HepG2 (cell line): ENCODE data around the gene IRX2. TPM values are rescaled to one million over a fixed set of nuclear protein-coding genes. Genes with fewer than 3 reads are reported as not detected.

Source experiments
- ATAC-seq: fragments of 200-7000 bp; cut with Tn5 transposase; 3 replicates; pipeline ENCODE4 v1.9.1; 2020; ENCODE audit warnings: mild to moderate bottlenecking, moderate library complexity
- BruUV-seq: library from RNA; stranded (reverse); fragments of 400-500 nt; replicated peaks from 2 replicates; lab custom pipeline; 2021; lab: Mats Ljungman, UMichigan
- CTCF ChIA-PET: fragments of 300-600 bp; formaldehyde crosslinking; extraction: SDS; loops from one replicate; lab custom pipeline; 2021; ENCODE audit warnings: low total read pairs, inconsistent platforms, low intra/inter-chr PET ratio; lab: Yijun Ruan, JAX
- POLR2A ChIA-PET: fragments of 350-600 bp; sonication (Branson Sonifier 250); formaldehyde crosslinking; loops from one replicate; lab custom pipeline; 2020; ENCODE audit warnings: antibody characterized with exemption, inconsistent platforms; lab: Yijun Ruan, JAX
- DNase-seq: peaks from one replicate; pipeline ENCODE4 v3.0.0-alpha.2; 2015; ENCODE audit warnings: low spot score
- FAIRE-seq: peaks from 3 replicates; lab custom pipeline; 2011; peaks lifted over from hg19 to GRCh38; lab: Jason Lieb, UNC
- H2AFZ ChIP-seq: one replicate; pipeline ENCODE4 v1.6.1; 2011; ENCODE audit warnings: low read length, inconsistent platforms
- H3K27ac ChIP-seq: fragments of 300-600 bp; 3 replicates; pipeline ENCODE4 v1.8.0; 2011; ENCODE audit warnings: mixed run types, mild to moderate bottlenecking, mixed read lengths, low read length, inconsistent platforms; ENCODE audit not compliant: insufficient read depth; ENCODE audit errors: extremely low read length
- H3K27me3 ChIP-seq, 2 experiments: fragments of 200-600 bp in 1 of 2; 2 replicates in 1 of 2; 3 replicates in 1 of 2; pipeline versions ENCODE4 v1.6.0 to v1.8.0; 2011; ENCODE audit warnings: low read length in 2 of 2, mild to moderate bottlenecking in 2 of 2, moderate library complexity in 2 of 2, inconsistent platforms in 1 of 2; ENCODE audit not compliant: insufficient read depth in 2 of 2, control insufficient read depth in 1 of 2
- H3K36me3 ChIP-seq, 2 experiments: fragments of 200-600 bp in 1 of 2; replicated peaks in 1 of 2; 2 replicates in 1 of 2; 3 replicates in 1 of 2; pipeline versions ENCODE4 v1.5.1 to v1.8.0; 2011; ENCODE audit warnings: low read length in 2 of 2, inconsistent platforms in 1 of 2; ENCODE audit not compliant: insufficient read depth in 2 of 2, control insufficient read depth in 1 of 2
- H3K4me1 ChIP-seq: 2 replicates; pipeline ENCODE4 v1.5.1; 2012; ENCODE audit warnings: low read length, inconsistent platforms; ENCODE audit not compliant: insufficient read depth
- H3K4me2 ChIP-seq: 2 replicates; pipeline ENCODE4 v1.6.0; 2011; ENCODE audit warnings: low read depth, low read length, inconsistent platforms
- H3K4me3 ChIP-seq, 3 experiments: fragments of 200-600 bp in 1 of 3; sonication (generic), shearing (Covaris generic) in 1 of 3; replicated peaks in 1 of 3; 2 replicates each; pipeline ENCODE4 v1.5.1; 2011 to 2016; ENCODE audit warnings: low read length in 3 of 3, inconsistent platforms in 2 of 3, low read depth in 2 of 3, mild to moderate bottlenecking in 2 of 3, control low read depth in 1 of 3, mixed read lengths in 1 of 3; ENCODE audit not compliant: insufficient read depth in 1 of 3
- H3K79me2 ChIP-seq: one replicate; pipeline ENCODE4 v1.6.1; 2011; ENCODE audit warnings: low read length, inconsistent platforms; ENCODE audit not compliant: insufficient read depth
- H3K9ac ChIP-seq: 2 replicates; pipeline ENCODE4 v1.6.0; 2011; ENCODE audit warnings: mild to moderate bottlenecking, low read depth, low read length, inconsistent platforms; ENCODE audit not compliant: insufficient read depth
- H3K9me3 ChIP-seq: 2 replicates; pipeline ENCODE4 v1.5.1; 2012; ENCODE audit warnings: mild to moderate bottlenecking, low read length
- H4K20me1 ChIP-seq: 2 replicates; pipeline ENCODE4 v1.6.0; 2011; ENCODE audit warnings: inconsistent platforms, mild to moderate bottlenecking, low read length, moderate library complexity; ENCODE audit not compliant: insufficient read depth
- CBFB ChIP-seq: sonication (generic); formaldehyde crosslinking; IDR thresholded peaks from 2 replicates; pipeline ENCODE4 v1.4.0; 2020; ENCODE audit warnings: missing genetic modification reagents
- CENPT ChIP-seq: sonication (generic); formaldehyde crosslinking; IDR thresholded peaks from 2 replicates; pipeline ENCODE4 v1.8.0; 2022; ENCODE audit warnings: low read depth, mild to moderate bottlenecking, moderate library complexity, missing genetic modification reagents
- HDAC1 ChIP-seq: sonication (generic); formaldehyde crosslinking; IDR thresholded peaks from 2 replicates; pipeline ENCODE4 v1.5.1; 2020; ENCODE audit warnings: mild to moderate bottlenecking, missing genetic modification reagents
- KMT2A ChIP-seq: sonication (generic); formaldehyde crosslinking; IDR thresholded peaks from 2 replicates; pipeline ENCODE4 v1.4.0; 2020; ENCODE audit warnings: missing genetic modification reagents
- KMT2B ChIP-seq: IDR thresholded peaks from 2 replicates; pipeline ENCODE4 v1.6.1; 2016; ENCODE audit warnings: missing genetic modification reagents, missing compliant biosample characterization
- SP1 ChIP-seq, 2 experiments: fragments of 450-650 bp in 1 of 2; sonication (generic) in 1 of 2; formaldehyde crosslinking in 1 of 2; IDR thresholded peaks; 2 replicates each; pipeline versions ENCODE4 v1.4.0 to v1.6.1; 2016 to 2020; ENCODE audit warnings: missing genetic modification reagents in 1 of 2
- TBL1XR1 ChIP-seq: fragments of 150-350 bp; IDR thresholded peaks from 2 replicates; pipeline ENCODE4 v1.6.1; 2014; ENCODE audit warnings: borderline replicate concordance, low read length; ENCODE audit not compliant: partially characterized antibody
- TBP ChIP-seq: sonication (generic); formaldehyde crosslinking; IDR thresholded peaks from 2 replicates; pipeline ENCODE4 v1.5.0; 2020; ENCODE audit warnings: missing genetic modification reagents
- XRCC5 ChIP-seq: fragments of 200-400 bp; formaldehyde crosslinking; optimal IDR thresholded peaks from 2 replicates; pipeline ENCODE3; 2017; ENCODE audit warnings: mild to moderate bottlenecking, low read length
- ZFP41 ChIP-seq: sonication (generic); formaldehyde crosslinking; IDR thresholded peaks from 2 replicates; pipeline ENCODE4 v1.4.0; 2020; ENCODE audit warnings: mild to moderate bottlenecking, missing genetic modification reagents, borderline replicate concordance
- ZNF430 ChIP-seq: sonication (generic); formaldehyde crosslinking; IDR thresholded peaks from 2 replicates; pipeline ENCODE4 v1.9.0; 2021; ENCODE audit warnings: mild to moderate bottlenecking, missing genetic modification reagents
- ZNF547 ChIP-seq: sonication (generic); formaldehyde crosslinking; IDR thresholded peaks from 2 replicates; pipeline ENCODE4 v1.5.1; 2020; ENCODE audit warnings: mild to moderate bottlenecking, missing genetic modification reagents
- ZNF549 ChIP-seq: sonication (generic); formaldehyde crosslinking; IDR thresholded peaks from 2 replicates; pipeline ENCODE4 v1.5.0; 2020; ENCODE audit warnings: missing genetic modification reagents
- ZSCAN9 ChIP-seq: IDR thresholded peaks from 2 replicates; pipeline ENCODE4 v1.6.1; 2016; ENCODE audit warnings: borderline replicate concordance
- WGBS: methylation state at CpG from one replicate; pipeline ENCODE4 v1.1.6; 2017; ENCODE audit warnings: low lambda C conversion rate; 5-methylcytosine and 5-hydroxymethylcytosine counted together
- in situ Hi-C: cut with HindIII; loops from 2 replicates; pipeline ENCODE4 v1.10.0; 2017; ENCODE audit warnings: low pct_unique_long_range_greater_than_20kb; ENCODE audit not compliant: extremely low pct_ligation_motif_present
- intact Hi-C: fragments of 100-400 bp; cut with micrococcal nuclease; formaldehyde crosslinking; loops from one replicate; pipeline ENCODE4 v1.10.0; 2022; ENCODE audit not compliant: unreplicated experiment
- polyA plus RNA-seq, 8 experiments: library from polyadenylated mRNA; depleted of rRNA in 3 of 8; stranded (reverse) in 7 of 8; unstranded in 1 of 8; fragments of >200 nt; fragmentation: Illumina TruSeq in 4 of 8; extraction: Trizol in 4 of 8; gene quantifications; 2 replicates each; pipeline versions ENCODE4 v1.2.1 to v1.2.3, GENCODE V29; 2011 to 2016; ENCODE audit warnings: low read depth in 4 of 8, missing spikeins in 1 of 8, mixed read lengths in 1 of 8; ENCODE audit not compliant: insufficient read depth in 1 of 8
- total RNA-seq, 5 experiments: library from RNA; depleted of rRNA; stranded (reverse); fragments of >200 nt; fragmentation: Illumina TruSeq; extraction: Trizol; gene quantifications; 2 replicates each; pipeline ENCODE4 v1.2.3, GENCODE V29; 2016; ENCODE audit warnings: low read depth in 1 of 5
- TF ChIP-seq, protein P1 (sequence below): sonication (generic); formaldehyde crosslinking; IDR thresholded peaks from 2 replicates; pipeline ENCODE4 v1.5.1; 2020; ENCODE audit warnings: mild to moderate bottlenecking, missing genetic modification reagents, moderate library complexity
- TF ChIP-seq, protein P2 (sequence below): sonication (generic); formaldehyde crosslinking; IDR thresholded peaks from 2 replicates; pipeline ENCODE4 v1.5.0; 2020; ENCODE audit warnings: mild to moderate bottlenecking, missing genetic modification reagents
- TF ChIP-seq, protein P3 (sequence below): sonication (generic); formaldehyde crosslinking; IDR thresholded peaks from 2 replicates; pipeline ENCODE4 v1.8.1; 2023; ENCODE audit warnings: mild to moderate bottlenecking, moderate library complexity, missing genetic modification reagents

IRX2 gene
- total and polyA plus RNA-seq, 2 of the 13 experiments (the other 11 are each of a cell fraction or from before 2014, with no cell fraction given), result not detected

DNA sequence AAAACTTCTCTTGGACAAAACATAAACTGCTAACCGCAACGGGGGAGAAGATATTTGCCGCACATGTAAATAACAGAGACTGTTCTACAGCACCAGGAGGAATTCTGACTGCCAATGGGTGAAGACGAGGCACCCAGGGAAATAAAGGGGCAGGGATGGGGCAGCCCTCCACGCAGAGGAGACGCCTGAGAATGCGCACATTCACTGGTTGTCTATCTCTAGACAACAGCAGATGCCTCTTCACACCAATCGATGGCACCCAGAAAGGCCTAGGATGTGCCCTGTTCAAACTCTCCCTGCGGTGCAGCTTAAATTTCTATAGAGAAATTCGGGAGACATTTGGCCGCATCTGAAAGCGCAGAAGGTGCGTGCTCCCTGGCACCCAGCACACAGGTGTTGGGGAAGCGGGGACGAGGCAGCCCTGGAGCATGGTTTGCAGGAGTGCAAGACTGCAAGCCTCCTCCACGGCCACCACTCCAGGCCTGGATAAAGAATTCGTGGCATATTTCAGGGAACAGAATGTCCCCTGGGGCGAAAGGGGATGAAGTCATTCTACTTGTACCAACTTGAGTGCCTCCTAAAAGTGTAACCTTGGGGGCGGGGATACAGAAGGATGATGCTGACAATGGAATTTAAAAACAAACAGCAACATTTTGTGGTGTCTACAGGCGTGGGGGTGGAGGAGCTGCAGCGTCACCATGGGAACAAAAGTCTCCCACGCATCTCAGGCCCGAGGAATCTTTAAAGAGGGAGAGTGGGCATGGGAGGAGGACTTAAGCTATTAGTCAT lies 6.3 kb upstream of the IRX2 start:
- no peaks in the 10 kb centered on the region for H3K79me2 ChIP-seq
- POLR2A ChIA-PET, result no interaction called here
- H3K4me2 ChIP-seq, result no peak overlapping the region
- intact Hi-C loops (no loop called here), in situ Hi-C loops (no loop called here)
- ATAC-seq (no peak), DNase-seq (no peak), FAIRE-seq (no peak)
- H3K27me3 ChIP-seq, result peaks cover 0 to 35% of the 10 kb centered on the region in 2 experiments; a peak in 4 of 5 replicates
- H2AFZ ChIP-seq, result no peak overlapping the region
- BruUV-seq, result no TSS peak
- H3K9me3 ChIP-seq, result no peaks in the 10 kb centered on the region
- H3K27ac ChIP-seq, result no peak overlapping the region
- no peaks in the 10 kb centered on the region for H3K36me3 ChIP-seq
- no peak overlapping the region for H3K4me3 ChIP-seq
- WGBS, result 3% methylated on average over 15 of the region's 23 CpGs
- H4K20me1 ChIP-seq, result no peaks in the 10 kb centered on the region
- no peak overlapping the region for H3K9ac ChIP-seq
- H3K4me1 ChIP-seq, result no peaks in the 10 kb centered on the region
- CTCF ChIA-PET, result no interaction called here
- TF ChIP-seq ZFP41 (CRISPR knock-in tag), result no peak
- no peak for TF ChIP-seq XRCC5
- no peak for TF ChIP-seq HDAC1 (CRISPR knock-in tag)
- TF ChIP-seq ZNF430 (CRISPR knock-in tag), result no peak
- TF ChIP-seq ZNF549, result no peak
- no peak for TF ChIP-seq ZNF547 (CRISPR knock-in tag)
- TF ChIP-seq KMT2A (CRISPR knock-in tag), result no peak
- TF ChIP-seq KMT2B (CRISPR knock-in tag), result no peak
- TF ChIP-seq CBFB (CRISPR knock-in tag), result no peak
- TF ChIP-seq, protein P1, sequence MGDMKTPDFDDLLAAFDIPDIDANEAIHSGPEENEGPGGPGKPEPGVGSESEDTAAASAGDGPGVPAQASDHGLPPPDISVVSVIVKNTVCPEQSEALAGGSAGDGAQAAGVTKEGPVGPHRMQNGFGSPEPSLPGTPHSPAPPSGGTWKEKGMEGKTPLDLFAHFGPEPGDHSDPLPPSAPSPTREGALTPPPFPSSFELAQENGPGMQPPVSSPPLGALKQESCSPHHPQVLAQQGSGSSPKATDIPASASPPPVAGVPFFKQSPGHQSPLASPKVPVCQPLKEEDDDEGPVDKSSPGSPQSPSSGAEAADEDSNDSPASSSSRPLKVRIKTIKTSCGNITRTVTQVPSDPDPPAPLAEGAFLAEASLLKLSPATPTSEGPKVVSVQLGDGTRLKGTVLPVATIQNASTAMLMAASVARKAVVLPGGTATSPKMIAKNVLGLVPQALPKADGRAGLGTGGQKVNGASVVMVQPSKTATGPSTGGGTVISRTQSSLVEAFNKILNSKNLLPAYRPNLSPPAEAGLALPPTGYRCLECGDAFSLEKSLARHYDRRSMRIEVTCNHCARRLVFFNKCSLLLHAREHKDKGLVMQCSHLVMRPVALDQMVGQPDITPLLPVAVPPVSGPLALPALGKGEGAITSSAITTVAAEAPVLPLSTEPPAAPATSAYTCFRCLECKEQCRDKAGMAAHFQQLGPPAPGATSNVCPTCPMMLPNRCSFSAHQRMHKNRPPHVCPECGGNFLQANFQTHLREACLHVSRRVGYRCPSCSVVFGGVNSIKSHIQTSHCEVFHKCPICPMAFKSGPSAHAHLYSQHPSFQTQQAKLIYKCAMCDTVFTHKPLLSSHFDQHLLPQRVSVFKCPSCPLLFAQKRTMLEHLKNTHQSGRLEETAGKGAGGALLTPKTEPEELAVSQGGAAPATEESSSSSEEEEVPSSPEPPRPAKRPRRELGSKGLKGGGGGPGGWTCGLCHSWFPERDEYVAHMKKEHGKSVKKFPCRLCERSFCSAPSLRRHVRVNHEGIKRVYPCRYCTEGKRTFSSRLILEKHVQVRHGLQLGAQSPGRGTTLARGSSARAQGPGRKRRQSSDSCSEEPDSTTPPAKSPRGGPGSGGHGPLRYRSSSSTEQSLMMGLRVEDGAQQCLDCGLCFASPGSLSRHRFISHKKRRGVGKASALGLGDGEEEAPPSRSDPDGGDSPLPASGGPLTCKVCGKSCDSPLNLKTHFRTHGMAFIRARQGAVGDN (CRISPR knock-in tag), result no peak
- TF ChIP-seq, protein P2, sequence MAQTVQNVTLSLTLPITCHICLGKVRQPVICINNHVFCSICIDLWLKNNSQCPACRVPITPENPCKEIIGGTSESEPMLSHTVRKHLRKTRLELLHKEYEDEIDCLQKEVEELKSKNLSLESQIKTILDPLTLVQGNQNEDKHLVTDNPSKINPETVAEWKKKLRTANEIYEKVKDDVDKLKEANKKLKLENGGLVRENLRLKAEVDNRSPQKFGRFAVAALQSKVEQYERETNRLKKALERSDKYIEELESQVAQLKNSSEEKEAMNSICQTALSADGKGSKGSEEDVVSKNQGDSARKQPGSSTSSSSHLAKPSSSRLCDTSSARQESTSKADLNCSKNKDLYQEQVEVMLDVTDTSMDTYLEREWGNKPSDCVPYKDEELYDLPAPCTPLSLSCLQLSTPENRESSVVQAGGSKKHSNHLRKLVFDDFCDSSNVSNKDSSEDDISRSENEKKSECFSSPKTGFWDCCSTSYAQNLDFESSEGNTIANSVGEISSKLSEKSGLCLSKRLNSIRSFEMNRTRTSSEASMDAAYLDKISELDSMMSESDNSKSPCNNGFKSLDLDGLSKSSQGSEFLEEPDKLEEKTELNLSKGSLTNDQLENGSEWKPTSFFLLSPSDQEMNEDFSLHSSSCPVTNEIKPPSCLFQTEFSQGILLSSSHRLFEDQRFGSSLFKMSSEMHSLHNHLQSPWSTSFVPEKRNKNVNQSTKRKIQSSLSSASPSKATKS (CRISPR knock-in tag), result no peak
- TF ChIP-seq CENPT (CRISPR knock-in tag), result no peak
- no peak for TF ChIP-seq ZSCAN9 (CRISPR knock-in tag)
- no peak for TF ChIP-seq TBP (CRISPR knock-in tag)
- no peak for TF ChIP-seq SP1 (IDR thresholded peaks at IDR 0.05)
- TF ChIP-seq SP1 (CRISPR knock-in tag; IDR thresholded peaks at IDR 0.05), result no peak
- no peak for TF ChIP-seq TBL1XR1
- TF ChIP-seq, protein P3, sequence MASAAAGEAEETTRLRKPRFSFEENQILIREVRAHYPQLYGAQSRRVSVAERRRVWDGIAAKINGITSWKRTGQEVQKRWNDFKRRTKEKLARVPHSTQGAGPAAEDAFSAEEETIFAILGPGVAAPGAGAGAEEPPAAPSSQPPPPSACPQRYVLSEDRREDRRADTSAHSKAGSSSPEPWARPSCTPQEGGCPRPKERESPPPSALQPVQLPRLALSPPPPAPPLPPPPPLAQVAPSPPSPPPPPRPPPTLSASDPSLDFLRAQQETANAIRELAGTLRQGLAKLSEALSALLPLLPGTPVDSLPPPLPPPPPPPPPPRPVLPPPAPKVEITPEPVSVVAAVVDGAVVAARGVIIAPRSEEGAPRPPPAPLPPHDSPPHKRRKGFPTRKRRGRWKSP, result no peak
